K562 (cell line): Measurements from ENCODE around the gene ACER3. TPM values are rescaled to one million over a fixed set of nuclear protein-coding genes. Genes with fewer than 3 reads are reported as not detected.
A peak's percentile ranks its signal among the peaks of the same experiment; 100 is the strongest.

Source experiments
- ATAC-seq: fragments of 200-7000 bp; cut with Tn5 transposase; 3 replicates; pipeline ENCODE4 v1.9.1; 2020; ENCODE audit warnings: moderate library complexity
- BruUV-seq: library from RNA; stranded (reverse); fragments of 400-500 nt; replicated peaks from 2 replicates; lab custom pipeline; 2021; lab: Mats Ljungman, UMichigan
- CTCF ChIA-PET: fragments of 300-600 bp; formaldehyde crosslinking; extraction: SDS; loops from one replicate; lab custom pipeline; 2021; ENCODE audit warnings: low intra/inter-chr PET ratio; lab: Yijun Ruan, JAX
- POLR2A ChIA-PET: fragments of 300-600, 350-650 bp; sonication (Branson Sonifier 250); formaldehyde crosslinking; extraction: SDS; loops from one replicate; lab custom pipeline; 2021; ENCODE audit warnings: antibody characterized with exemption, inconsistent platforms; lab: Yijun Ruan, JAX
- DNase-seq, 4 experiments: peaks; one replicate each; pipeline versions ENCODE4 v3.0.0 to v3.0.0-alpha.2; 2011 to 2018; ENCODE audit warnings: low spot score in 3 of 4, mixed read lengths in 3 of 4; ENCODE audit errors: extremely low read depth in 1 of 4
- FAIRE-seq: peaks from 2 replicates; lab custom pipeline; 2011; peaks lifted over from hg19 to GRCh38; lab: Jason Lieb, UNC
- H2AFZ ChIP-seq: 2 replicates; pipeline ENCODE4 v1.6.0; 2011; ENCODE audit warnings: low read depth, low read length, control low read depth, inconsistent platforms
- H3K27ac ChIP-seq: fragments of 200-600 bp; 3 replicates; pipeline ENCODE4 v1.8.0; 2011; ENCODE audit warnings: low read depth, mild to moderate bottlenecking, control low read depth, inconsistent platforms, low read length, moderate library complexity, mixed read lengths; ENCODE audit errors: extremely low read depth
- H3K27me3 ChIP-seq, 2 experiments: fragments of 300-600 bp in 1 of 2; 2 replicates in 1 of 2; 3 replicates in 1 of 2; pipeline versions ENCODE4 v1.6.0 to v1.8.0; 2011; ENCODE audit warnings: inconsistent platforms in 2 of 2, low read length in 2 of 2, mild to moderate bottlenecking in 1 of 2, mixed read lengths in 1 of 2, moderate library complexity in 1 of 2; ENCODE audit not compliant: control insufficient read depth in 2 of 2, insufficient read depth in 2 of 2
- H3K36me3 ChIP-seq: fragments of 300-600 bp; 3 replicates; pipeline ENCODE4 v1.8.0; 2011; ENCODE audit warnings: mild to moderate bottlenecking, low read length, inconsistent platforms; ENCODE audit not compliant: control insufficient read depth, insufficient read depth
- H3K4me1 ChIP-seq, 2 experiments: fragments of 200-600 bp in 1 of 2; replicated peaks in 1 of 2; 2 replicates in 1 of 2; 3 replicates in 1 of 2; pipeline versions ENCODE4 v1.5.1 to v1.8.0; 2011; ENCODE audit warnings: inconsistent platforms in 2 of 2, low read length in 2 of 2, mild to moderate bottlenecking in 1 of 2, mixed read lengths in 1 of 2, moderate library complexity in 1 of 2; ENCODE audit not compliant: control insufficient read depth in 2 of 2, insufficient read depth in 2 of 2
- H3K4me2 ChIP-seq: 2 replicates; pipeline ENCODE4 v1.6.1; 2011; ENCODE audit warnings: low read length, control low read depth, inconsistent platforms, mixed read lengths; ENCODE audit not compliant: insufficient read depth
- H3K4me3 ChIP-seq: fragments of 200-600 bp; sonication (generic), shearing (Covaris generic); 2 replicates; pipeline ENCODE4 v1.5.1; 2016; ENCODE audit warnings: control low read depth, inconsistent platforms
- H3K79me2 ChIP-seq: fragments of 200-600 bp; 3 replicates; pipeline ENCODE4 v1.8.0; 2011; ENCODE audit warnings: low read length, inconsistent platforms; ENCODE audit not compliant: control insufficient read depth, insufficient read depth
- H3K9ac ChIP-seq, 2 experiments: 2 replicates each; pipeline versions ENCODE4 v1.6.0 to v1.6.1; 2011; ENCODE audit warnings: low read depth in 2 of 2, low read length in 2 of 2, control low read depth in 1 of 2, inconsistent platforms in 1 of 2, mild to moderate bottlenecking in 1 of 2, mixed read lengths in 1 of 2; ENCODE audit not compliant: insufficient read depth in 1 of 2
- H3K9me1 ChIP-seq: one replicate; pipeline ENCODE4 v1.6.0; 2011; ENCODE audit warnings: inconsistent platforms, mild to moderate bottlenecking, low read length, moderate library complexity; ENCODE audit not compliant: control insufficient read depth, insufficient read depth
- H3K9me3 ChIP-seq: replicated peaks from 2 replicates; pipeline ENCODE4 v1.5.1; 2011; ENCODE audit warnings: low read depth, low read length, inconsistent platforms; ENCODE audit not compliant: control insufficient read depth, insufficient read depth
- H4K20me1 ChIP-seq: replicated peaks from 2 replicates; pipeline ENCODE4 v1.6.1; 2011; ENCODE audit warnings: low read length, inconsistent platforms, mixed read lengths; ENCODE audit not compliant: control insufficient read depth, insufficient read depth
- BRCA1 ChIP-seq, 2 experiments: fragments of 450-650 bp in 1 of 2; sonication (generic) in 1 of 2; formaldehyde crosslinking in 1 of 2; IDR thresholded peaks; 2 replicates each; pipeline versions ENCODE4 v1.5.0 to v1.6.1; 2017 to 2020; ENCODE audit warnings: mild to moderate bottlenecking in 1 of 2, missing genetic modification reagents in 1 of 2
- BRF2 ChIP-seq: IDR thresholded peaks from 3 replicates; pipeline ENCODE4 v1.6.1; 2011; ENCODE audit warnings: borderline replicate concordance, mild to moderate bottlenecking; ENCODE audit not compliant: insufficient read length, insufficient read depth
- CBFB ChIP-seq: sonication (generic); formaldehyde crosslinking; IDR thresholded peaks from 2 replicates; pipeline ENCODE4 v1.4.0; 2020; ENCODE audit warnings: mild to moderate bottlenecking, missing genetic modification reagents
- ETV6 ChIP-seq, 3 experiments: fragments of 150-350 bp in 1 of 3; sonication (generic) in 1 of 3; formaldehyde crosslinking in 1 of 3; IDR thresholded peaks; 2 replicates each; pipeline versions ENCODE4 v1.6.1 to v1.8.0; 2014 to 2022; ENCODE audit warnings: borderline replicate concordance in 2 of 3, low read depth in 2 of 3, antibody characterized with exemption in 1 of 3, low read length in 1 of 3, mild to moderate bottlenecking in 1 of 3, missing genetic modification reagents in 1 of 3
- KLF16 ChIP-seq: IDR thresholded peaks from 2 replicates; pipeline ENCODE4 v1.6.1; 2016; ENCODE audit warnings: antibody characterized with exemption
- MCM5 ChIP-seq: fragments of 450-650 bp; IDR thresholded peaks from 2 replicates; pipeline ENCODE4 v1.6.1; 2016; ENCODE audit warnings: low read depth
- NCOA1 ChIP-seq: fragments of 450-650 bp; IDR thresholded peaks from 2 replicates; pipeline ENCODE4 v1.6.1; 2016; ENCODE audit warnings: low read depth
- ZNF76 ChIP-seq: fragments of 250-450 bp; sonication (Bioruptor Pico); IDR thresholded peaks from 2 replicates; pipeline ENCODE4 v1.4.0; 2020; ENCODE audit warnings: mild to moderate bottlenecking, moderate library complexity, borderline replicate concordance
- WGBS: fragments of 100-300 bp; shearing (Covaris generic); methylation state at CpG from one replicate; pipeline ENCODE4 v1.1.6; 2016; ENCODE audit warnings: low coverage, mixed read lengths; ENCODE audit not compliant: insufficient coverage; ENCODE audit errors: missing lambda C conversion rate; 5-methylcytosine and 5-hydroxymethylcytosine counted together
- in situ Hi-C: fragments of 300-500 bp; cut with MboI; formaldehyde crosslinking; loops from 4 replicates; pipeline ENCODE4 v1.15.0; 2018; ENCODE audit warnings: inconsistent platforms, mixed read lengths
- intact Hi-C: fragments of 100-400 bp; cut with micrococcal nuclease; formaldehyde crosslinking; loops from 2 replicates; pipeline ENCODE4 v1.14.2; 2022
- polyA plus RNA-seq, 8 experiments: library from polyadenylated mRNA; depleted of rRNA in 4 of 8; stranded (reverse) in 5 of 8; unstranded in 3 of 8; fragments of >200 nt; fragmentation: Nextera tagmentation in 2 of 8; fragmentation: Illumina TruSeq in 1 of 8; extraction: Ambion mirVana in 2 of 8; extraction: Trizol in 1 of 8; gene quantifications; 2 replicates each; pipeline versions ENCODE4 v1.2.1 to v1.2.3, GENCODE V29; 2011 to 2014; ENCODE audit warnings: inconsistent platforms in 1 of 8, missing spikeins in 1 of 8
- total RNA-seq, 7 experiments: library from RNA; depleted of rRNA in 6 of 7; stranded (reverse); fragments of >200 nt in 6 of 7; fragmentation: Illumina TruSeq in 2 of 7; extraction: Trizol in 2 of 7; gene quantifications; 2 replicates each; pipeline versions ENCODE4 v1.2.1 to v1.2.3, GENCODE V29; 2011 to 2021; ENCODE audit warnings: low replicate concordance in 1 of 7

The ACER3 gene
- total and polyA plus RNA-seq, 9 of the 15 experiments (the other 6 are each of a cell fraction or from before 2014, with no cell fraction given), result 2.0 to 23.8 (median 9.5) TPM

- no peak overlapping the region for H2AFZ ChIP-seq
- peaks cover 4 to 38% of the 10 kb centered on the region in 2 experiments; a peak in 4 of 5 replicates for H3K4me1 ChIP-seq
- in situ Hi-C loops (no loop called here), intact Hi-C loops (no loop called here)
- ATAC-seq (no peak), FAIRE-seq (no peak), DNase-seq (no peak)
- no peak overlapping the region for H3K4me3 ChIP-seq
- H3K36me3 ChIP-seq, result no peaks in the 10 kb centered on the region; the same call in 2 of the 3 replicates
- no peak for TF ChIP-seq NCOA1
- H3K79me2 ChIP-seq, result no peaks in the 10 kb centered on the region
- no peaks in the 10 kb centered on the region for H3K9me3 ChIP-seq
- no TSS peak for BruUV-seq
- peaks cover 4 to 66% of the 10 kb centered on the region in 2 experiments for H3K27me3 ChIP-seq
- WGBS, result 1% methylated on average over 6 of the region's 6 CpGs
- ChIA-PET CTCF (no interaction called here), POLR2A (interaction anchor here (0.6 to 0.7 kb wide), 2 partner anchors 168 to 814 kb away, joined by 3 read pairs; no protein-coding TSS in a partner anchor)
- no peak overlapping the region for H3K9ac ChIP-seq
- no peak overlapping the region for H3K27ac ChIP-seq
- H3K4me2 ChIP-seq, result no peak overlapping the region
- peaks cover 23% of the 10 kb centered on the region for H4K20me1 ChIP-seq
- no peaks in the 10 kb centered on the region for H3K9me1 ChIP-seq
Measured at GRCh38 chr11:77069336-77069968, 208.7 kb downstream of the ACER3 start.

- intact Hi-C loops (no loop called here), in situ Hi-C loops (no loop called here)
- Histone ChIP-seq H3K9me3 (no peaks in the 10 kb centered on the region), H4K20me1 (peaks cover 23% of the 10 kb centered on the region), H3K9me1 (no peaks in the 10 kb centered on the region), H3K4me2 (no peak overlapping the region), H3K4me1 (peaks cover 4 to 38% of the 10 kb centered on the region in 2 experiments; a peak in 4 of 5 replicates), H3K36me3 (no peaks in the 10 kb centered on the region; the same call in 2 of the 3 replicates), H3K4me3 (no peak overlapping the region), H3K79me2 (no peaks in the 10 kb centered on the region), H3K27ac (no peak overlapping the region), H3K27me3 (peaks cover 4 to 69% of the 10 kb centered on the region in 2 experiments), H2AFZ (no peak overlapping the region), H3K9ac (no peak overlapping the region)
- CTCF ChIA-PET, result no interaction called here
- no peak for TF ChIP-seq MCM5
- TF ChIP-seq ETV6 (IDR thresholded peaks at IDR 0.05; ENCODE audit: borderline replicate concordance in 1 of 2, low read depth in 2 of 2, low read length in 1 of 2), result no peak
- TF ChIP-seq ETV6 (CRISPR knock-in tag; IDR thresholded peaks at IDR 0.05; ENCODE audit: borderline replicate concordance), result no peak
- no peak for TF ChIP-seq KLF16
- 0 out of 2 replicates have a peak, but pooled peaks have one; percentile 20 for TF ChIP-seq CBFB (CRISPR knock-in tag)
- TF ChIP-seq BRCA1 (IDR thresholded peaks at IDR 0.05), result no peak
- no peak for TF ChIP-seq BRCA1 (CRISPR knock-in tag; IDR thresholded peaks at IDR 0.05)
- no peak for TF ChIP-seq BRF2
- no peak for TF ChIP-seq ZNF76 (CRISPR knock-in tag)
- BruUV-seq, result no TSS peak
- WGBS, result 2% methylated on average over 8 of the region's 8 CpGs
- DNase-seq (no peak), ATAC-seq (no peak), FAIRE-seq (no peak)
- POLR2A ChIA-PET, result interaction anchor here (0.6 to 0.7 kb wide), 2 partner anchors 167 to 813 kb away, joined by 3 read pairs; no protein-coding TSS in a partner anchor
Measured at GRCh38 chr11:77069969-77070582, 209.4 kb downstream of the ACER3 start.
